Smooth muscle cell of the brain vasculature (primary cell): Measurements from ENCODE around the gene PLA2G4A.
"Not testable (repeated sequence)": the region's sequence is repeated elsewhere in the genome, so short reads cannot be mapped to it uniquely, and the experiment has no call there.

Source experiments
- DNase-seq: peaks from one replicate; pipeline ENCODE4 v3.0.0-alpha.2; 2012; ENCODE audit warnings: low read depth, low spot score

The PLA2G4A gene

DNA sequence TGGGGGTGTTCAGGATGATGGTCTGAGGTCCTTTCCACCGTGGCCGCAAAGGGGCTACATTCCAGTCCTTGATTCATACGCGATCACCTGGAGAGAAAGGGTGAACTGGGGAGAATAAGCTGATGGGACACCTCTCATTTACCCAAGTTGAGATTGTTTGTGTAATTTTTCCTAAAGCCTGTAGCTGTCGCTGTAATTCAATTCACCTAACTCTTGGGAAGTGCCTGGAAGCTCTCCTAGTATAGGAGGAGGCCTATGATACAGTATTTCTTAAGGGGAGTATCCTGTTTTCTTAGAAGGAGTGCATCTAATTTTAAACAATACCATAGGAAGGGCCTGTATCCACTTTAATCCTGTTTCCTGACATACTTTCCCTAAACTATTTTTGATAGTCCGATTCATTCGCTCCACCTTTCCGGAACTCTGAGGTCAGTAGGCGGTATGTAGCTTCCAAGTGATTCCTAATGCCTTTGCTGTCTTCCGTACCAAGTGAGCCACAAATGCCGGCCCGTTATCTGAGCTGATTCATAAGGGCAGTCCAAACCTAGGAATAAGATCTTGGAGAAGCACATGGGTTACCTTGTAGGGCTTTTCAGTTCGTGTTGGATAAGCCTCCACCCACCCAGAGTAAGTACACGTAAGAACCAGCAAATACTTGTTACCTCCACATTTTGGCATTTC lies 88.5 kb downstream of the PLA2G4A start:
- not testable (repeated sequence) for DNase-seq

DNA sequence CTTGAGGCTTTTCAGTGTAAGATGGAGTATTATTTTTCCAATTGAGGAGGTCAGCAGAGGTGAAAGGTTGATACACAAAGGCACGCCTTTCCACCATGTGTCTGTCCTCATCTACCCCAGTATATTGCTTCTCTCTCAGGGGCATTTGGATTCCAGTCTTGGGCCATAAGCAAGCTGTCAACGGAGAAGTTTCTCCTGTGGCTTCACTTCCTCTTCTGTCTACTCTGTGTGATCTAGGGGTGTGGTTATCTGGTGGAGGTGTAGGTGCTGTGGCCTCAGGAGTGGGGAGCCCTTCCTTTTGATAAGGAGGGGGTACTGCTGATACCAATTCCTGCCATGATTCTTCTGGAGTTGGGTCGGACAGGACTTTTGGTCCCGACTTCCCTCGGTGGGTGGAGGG lies 92.6 kb downstream of the PLA2G4A start:
- not testable (repeated sequence) for DNase-seq

DNA sequence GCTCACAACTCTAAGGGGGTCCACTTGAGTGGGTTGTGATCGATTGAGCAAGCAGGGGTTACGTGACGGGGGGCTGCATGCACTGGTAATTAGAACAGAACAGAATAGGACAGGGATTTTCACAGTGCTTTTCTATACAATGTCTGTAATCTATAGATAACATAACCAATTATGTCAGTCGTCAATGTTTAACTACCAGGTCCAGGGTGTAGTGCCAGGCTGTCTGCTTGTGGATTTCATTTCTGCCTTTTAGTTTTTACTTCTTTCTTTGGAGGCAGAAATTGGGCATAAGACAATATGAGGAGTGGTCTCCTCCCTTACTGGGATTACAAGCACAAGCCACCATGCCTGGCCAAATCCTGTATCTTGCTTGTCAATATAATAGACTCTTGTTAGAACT lies 94.1 kb downstream of the PLA2G4A start:
- DNase-seq: not testable (repeated sequence)

DNA sequence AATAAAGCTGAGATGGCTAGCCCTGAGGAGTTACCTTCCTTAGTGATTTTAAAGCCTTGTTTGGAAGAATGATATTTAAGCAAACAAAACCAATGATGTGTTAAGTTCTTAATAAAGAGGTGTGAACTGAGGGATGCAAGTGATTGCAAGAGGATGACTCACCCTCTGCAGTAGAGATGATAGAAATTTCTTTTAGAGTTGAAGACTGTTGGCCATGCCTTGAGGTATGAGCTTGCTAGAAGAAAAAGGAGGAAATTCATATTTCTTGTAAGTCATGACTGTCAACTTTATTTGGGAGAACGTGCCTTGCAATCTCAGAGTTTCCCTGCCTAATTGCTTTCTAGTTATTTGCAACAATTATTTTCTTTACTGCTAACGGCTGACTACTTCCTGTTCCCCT lies 94.7 kb downstream of the PLA2G4A start:
- no peak for DNase-seq

DNA sequence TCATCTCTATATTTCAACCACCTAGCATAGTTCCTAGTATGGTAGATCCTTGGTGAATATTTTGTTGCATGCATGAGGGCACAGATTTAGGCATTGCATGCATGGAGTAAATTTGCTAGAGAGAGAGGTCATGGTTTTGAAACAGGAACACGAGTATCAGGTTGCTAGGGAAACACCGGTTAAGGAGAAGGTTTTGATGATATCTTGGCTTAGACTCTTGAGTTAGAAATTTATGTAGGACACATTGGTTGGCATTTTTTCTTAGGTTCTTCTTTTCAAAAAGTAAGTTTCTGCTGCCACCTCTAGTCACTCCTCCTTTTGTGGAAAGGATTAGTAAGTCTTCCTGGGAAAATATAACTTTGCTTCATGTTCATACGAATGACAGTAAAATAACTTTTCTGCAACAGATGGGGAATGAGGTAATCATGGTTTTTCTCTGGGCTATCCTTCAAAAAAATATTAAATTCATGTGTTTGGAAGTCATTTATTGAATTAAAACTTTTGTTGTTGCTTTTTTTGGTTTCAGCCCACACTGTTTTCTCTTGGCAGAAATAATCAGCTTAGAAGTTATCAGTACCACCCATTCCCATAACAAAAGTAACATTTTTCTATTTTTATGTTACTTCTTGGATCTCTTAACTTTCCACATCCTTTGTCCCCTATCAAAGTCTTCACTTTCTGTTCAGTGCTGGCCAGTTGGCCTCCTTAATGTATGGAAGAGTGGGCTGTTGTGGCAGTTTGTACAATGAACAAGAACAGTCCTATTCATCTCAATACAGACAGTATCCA lies 97.3 kb downstream of the PLA2G4A start:
- no peak for DNase-seq

DNA sequence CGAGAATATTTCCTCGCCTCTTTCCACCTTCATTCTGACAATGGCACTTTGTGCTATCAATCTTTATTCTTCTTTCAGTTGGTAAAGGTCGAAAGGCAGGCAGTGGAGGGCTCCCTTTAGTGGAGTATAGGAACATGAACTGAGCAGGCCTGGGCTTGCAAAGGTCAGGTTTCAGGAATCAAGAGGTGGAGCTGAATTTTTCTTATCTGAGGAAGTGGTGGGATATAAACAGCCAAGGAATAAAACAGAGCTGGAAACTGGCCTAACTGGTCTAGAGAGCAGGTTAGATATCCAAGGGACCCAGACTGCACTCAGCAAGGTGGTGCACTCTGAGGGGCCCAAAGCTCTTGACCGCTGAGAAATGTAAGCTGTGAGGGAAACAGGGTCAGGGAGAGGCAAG lies 99.1 kb downstream of the PLA2G4A start:
- no peak for DNase-seq

DNA sequence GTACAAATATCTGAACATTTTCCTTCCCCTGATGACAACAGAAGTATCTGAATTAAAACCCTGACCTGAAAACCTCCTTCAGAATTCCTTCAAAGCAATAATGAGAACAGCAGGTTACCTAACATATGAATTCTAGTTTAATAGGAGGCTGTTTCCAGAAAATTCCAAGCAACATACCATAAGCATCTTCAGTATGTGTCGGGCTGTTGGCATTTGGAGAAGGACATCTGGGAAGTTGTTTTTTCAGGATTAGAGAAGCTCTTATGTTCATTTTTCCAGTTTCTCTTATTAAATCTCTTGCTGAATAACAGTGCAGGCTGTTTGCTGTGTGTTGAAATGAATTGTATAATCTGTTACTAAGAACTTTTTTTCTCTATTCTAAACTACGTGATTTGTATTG lies 101.5 kb downstream of the PLA2G4A start:
- no peak for DNase-seq

DNA sequence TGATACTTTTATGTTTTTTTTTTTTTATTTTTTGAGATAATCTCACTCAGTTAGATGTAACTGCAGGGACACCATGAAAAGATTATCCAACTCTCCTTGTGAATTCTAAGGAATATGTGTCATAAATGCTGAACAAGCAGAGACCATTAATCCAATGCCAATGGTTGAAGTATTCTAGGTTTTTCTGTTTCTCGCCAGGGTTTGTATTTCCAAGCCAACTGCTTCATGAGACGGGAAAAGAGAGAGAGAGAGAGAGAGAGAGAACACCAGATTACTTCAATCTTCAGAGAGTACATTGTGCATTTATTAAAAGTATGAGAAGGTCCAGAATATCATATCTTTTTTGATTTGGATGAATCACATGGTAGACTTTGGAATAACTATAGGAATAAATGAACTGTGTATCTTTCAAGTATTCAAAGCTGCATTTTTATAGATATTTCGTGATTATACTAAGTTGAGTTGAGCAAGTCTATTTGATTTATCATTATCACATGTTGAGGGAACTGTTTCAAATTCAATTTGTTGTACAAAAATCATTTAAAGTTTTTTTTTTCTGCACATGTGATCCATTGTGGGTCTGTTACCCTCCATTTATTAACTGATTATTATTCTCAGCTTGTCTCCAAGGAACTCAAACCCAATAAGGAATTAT lies 108.4 kb downstream of the PLA2G4A start:
- DNase-seq: no peak

DNA sequence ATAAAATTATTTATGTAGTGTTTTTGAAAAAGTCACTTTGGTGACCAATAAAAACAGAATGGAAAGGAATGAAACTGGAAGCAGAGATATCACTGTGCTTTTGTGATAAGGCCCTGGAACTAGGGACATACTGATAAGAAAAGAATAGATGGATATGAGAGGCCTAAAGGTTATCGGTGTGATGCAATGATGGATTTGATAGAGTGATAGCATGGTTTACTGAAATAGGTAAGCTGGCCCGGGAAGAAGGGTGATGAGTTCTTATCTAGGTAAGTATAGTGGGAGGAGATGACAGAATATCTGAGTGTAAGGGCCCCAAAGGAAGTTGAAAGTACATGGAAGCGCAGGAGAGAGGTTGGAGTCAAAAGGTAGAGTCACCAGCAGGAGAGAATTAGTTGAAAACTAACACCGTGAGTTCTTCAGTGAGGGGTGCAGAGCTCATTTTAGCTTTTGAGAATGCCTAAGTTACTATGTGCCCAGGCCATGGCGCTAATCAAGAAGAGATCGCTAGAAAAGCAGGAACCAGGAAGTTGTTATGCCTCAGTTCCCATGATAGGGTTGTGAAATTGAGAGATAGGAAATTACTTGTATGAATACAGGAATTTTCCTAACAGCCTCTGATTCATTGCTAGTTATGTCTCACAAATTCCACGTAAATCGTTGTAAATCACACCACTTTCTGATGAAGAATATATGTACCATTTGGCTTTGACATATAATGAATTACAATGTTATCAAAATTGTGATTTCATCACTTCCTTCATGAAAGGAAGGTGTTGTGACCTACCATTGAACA lies 115.3 kb downstream of the PLA2G4A start:
- DNase-seq: no peak

DNA sequence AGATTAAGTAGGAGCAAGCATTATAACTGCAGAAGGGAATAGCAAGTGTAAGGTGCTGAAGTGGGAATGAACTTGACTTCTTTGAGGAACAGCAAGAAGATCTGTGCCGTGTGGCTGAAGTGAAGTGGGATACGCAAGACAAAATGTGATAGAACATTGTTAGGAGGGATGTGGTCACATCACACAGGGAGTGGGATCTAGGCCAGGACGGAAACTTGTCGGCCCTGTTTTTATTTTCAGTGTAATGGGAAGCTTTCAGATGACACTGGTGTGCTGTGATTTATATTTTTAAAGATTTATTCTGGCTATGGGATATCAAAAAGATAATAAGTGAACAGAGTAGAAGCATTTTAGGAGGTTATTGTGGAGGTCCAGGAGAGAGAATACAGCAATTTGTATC lies 116.4 kb downstream of the PLA2G4A start:
- DNase-seq: no peak

DNA sequence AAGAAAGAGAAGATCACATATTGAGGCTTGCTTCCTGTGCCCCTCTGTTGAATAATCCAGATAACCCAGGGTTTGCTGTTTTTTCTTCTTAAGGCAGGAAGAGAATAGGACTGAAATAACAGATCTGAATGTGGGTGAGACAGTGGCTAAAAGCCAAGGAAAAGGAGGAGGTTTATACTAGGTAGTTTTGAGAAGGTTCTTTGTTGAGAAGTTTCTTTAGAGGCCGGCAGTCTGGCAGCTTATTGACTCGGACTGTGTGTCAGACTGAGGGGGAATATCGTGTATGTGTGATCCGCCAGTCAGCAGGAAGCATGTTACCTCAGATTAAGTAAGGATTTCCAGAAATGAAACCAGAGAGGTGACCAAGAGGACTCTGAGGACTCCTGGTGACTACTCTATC lies 119.8 kb downstream of the PLA2G4A start:
- DNase-seq: no peak

DNA sequence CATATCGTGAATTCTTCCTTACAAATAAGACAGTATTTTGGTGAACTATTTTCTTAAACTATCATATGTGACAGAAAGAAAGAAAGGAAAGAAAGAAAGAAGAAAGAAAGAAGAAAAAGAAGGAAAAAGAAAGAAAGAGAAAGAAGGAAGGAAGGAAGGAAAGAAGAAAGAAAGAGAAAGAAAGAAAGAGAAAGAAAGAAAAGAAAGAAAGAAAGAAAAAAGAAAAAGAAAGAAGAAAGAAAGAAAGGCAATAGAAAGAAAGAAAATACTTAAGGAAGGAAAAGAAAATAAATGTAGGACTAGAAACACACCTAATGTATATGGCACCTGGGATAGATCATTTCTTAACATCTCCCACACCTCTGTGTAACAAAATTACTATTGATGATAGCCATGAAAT lies 120.4 kb downstream of the PLA2G4A start:
- no peak for DNase-seq

DNA sequence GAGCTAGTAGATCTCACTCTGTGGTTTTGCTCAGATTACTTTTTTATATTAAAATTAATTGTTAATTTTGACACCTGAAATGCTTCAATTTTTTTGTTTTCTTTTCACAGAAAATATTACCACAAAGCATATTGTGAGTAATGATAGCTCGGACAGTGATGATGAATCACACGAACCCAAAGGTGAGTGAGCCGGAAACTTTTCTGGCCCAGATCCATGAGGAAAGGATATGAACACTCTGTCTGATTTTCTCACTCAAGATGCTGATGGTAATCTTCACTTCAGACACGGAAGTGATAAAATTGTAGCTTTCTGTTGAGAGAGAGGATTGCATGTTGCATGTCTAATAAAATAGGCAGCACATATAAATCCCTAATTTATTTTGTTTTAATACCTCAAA lies 121.8 kb downstream of the PLA2G4A start:
- no peak for DNase-seq

DNA sequence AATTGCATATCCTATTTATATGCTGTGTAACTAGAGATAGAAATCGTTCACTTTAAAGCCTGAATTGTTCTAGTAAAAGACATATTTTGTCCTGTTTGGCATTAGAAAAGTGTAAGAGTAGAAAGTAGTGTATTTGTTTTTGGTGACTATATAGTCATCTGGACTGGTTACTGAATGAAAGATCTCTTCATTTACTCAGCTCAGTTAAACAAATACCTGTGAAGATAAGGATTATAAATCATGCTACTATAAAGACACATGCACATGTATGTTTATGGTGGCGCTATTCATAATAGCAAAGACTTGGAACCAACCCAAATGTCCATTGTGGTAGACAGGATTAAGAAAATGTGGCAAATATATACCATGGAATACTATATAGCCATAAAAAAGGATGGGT lies 125.1 kb downstream of the PLA2G4A start:
- no peak for DNase-seq

DNA sequence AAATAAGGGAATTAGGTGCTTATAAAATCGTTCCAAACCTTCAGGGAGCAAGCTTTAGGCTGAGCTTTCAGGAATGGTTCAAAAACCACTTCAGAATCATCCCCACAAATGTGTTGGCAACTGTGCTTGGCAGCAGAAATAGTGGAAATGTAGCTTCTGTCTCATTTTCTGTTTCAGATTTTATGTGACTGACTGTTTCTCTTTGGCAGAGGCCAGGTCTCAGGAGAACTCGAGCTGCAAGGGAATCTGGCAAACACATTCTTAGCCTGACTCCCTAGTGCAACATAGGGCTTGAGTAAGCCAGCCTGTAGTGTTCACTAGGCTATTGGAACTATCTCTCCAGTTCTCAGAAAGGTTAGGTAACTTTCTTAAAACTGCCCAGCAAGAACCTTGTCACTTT lies 128.6 kb downstream of the PLA2G4A start:
- no peak for DNase-seq

DNA sequence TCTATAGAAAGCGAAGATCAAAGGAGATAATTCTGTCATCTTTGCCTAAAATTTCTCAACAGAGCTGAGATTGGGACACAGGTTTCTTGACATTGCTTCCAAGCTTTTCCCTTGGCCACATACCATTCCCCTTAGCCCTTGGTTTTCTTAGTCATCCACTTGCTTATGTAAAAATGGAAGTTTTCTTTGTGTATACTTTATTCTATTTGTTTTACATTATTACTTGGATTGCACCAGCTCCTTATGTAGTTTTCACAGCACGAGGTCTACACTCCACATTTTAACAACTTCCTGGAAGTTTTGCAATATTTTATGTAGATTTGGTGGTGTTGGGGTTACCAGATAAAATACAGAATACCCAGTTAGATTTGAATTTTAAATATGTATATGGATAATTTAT lies 129.8 kb downstream of the PLA2G4A start:
- DNase-seq: no peak

DNA sequence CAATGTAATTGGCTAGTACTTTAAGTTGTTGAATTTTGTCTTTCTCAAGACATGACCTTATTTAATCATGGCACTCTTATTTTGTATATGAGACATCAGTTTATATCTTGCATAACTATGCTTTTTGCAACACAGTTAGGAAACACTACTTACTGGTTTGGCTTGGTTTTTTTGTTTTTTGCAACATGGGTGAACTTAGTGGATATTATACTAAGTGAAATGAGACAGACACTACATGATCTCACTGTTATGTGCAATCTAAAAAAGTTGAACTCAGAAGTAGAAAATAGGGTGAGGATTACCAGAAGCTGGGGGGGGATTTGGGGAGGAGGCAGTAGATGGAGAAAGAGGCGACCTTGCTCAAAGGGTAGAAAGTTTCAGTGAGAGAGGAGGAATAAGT lies 132.1 kb downstream of the PLA2G4A start:
- no peak for DNase-seq

DNA sequence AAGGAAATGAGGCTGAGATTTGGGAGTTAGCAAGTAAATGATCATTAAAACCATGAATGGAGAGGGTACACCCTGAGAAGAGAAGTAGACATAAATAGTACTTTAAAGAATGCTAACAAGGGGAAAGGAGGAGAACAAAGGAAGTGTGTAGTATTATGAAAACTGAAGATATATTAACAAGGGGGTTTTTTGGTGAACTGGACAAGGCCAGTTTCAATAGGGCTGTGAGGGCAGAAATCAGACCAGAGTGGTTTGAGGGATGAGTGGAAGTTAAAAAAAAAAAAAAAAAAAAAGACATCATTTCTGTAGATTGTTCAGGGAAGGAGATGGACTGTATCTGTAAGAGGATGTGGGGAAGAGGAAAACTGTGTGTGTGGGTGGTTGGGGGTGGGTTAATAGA lies 137.1 kb downstream of the PLA2G4A start:
- DNase-seq: no peak

DNA sequence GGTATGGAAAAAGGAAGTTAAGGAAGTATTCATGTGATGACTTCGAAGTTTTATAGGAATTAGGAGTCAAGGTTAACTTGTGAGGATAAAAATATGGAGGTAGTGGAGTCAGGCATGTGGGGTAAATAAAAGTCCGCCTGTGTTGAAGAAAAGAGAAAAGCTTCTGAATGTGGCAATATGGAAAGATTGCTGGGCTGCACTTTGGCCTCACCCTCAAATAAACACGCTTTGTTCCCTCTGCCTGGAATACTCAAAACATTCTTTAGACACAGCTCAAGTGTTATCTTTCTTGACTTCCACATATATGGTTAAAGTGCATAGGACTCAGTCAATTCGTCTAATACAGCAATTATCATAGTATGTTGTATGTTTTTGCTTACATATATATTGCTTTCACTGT lies 137.7 kb downstream of the PLA2G4A start:
- DNase-seq: no peak

DNA sequence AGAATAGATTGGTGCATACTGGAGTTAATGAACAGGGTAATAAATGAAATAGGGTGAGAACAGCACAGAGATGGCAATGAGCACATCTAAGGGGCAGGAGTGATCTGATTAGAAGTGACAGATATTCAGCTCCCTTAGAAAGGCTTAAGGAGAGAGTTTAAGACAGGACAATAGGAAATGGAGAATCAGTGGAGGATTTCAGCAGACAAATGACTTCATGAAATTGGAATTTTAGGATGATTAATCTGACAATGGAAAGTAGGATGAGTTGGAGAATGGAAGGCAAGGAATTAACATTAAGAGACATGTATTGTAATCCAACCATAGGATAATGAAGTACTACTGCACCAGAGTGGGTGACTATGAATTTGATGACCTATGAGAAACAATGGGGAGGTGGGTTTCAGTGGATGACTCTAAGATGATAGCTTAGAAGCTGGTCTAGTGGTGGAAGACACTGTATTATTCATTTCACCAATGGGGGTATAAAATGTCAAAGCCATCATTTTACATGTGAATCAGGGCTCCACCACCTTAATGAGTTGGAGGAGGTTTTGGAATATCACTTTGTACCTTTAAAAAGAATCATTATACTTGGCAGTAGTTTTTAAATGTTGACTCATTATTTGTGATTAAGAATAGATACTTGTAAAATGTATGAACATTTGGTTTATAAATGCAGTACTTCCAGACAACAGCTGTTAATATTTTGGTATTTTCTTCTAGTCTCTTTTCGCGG lies 139.1 kb downstream of the PLA2G4A start:
- DNase-seq: no peak

DNA sequence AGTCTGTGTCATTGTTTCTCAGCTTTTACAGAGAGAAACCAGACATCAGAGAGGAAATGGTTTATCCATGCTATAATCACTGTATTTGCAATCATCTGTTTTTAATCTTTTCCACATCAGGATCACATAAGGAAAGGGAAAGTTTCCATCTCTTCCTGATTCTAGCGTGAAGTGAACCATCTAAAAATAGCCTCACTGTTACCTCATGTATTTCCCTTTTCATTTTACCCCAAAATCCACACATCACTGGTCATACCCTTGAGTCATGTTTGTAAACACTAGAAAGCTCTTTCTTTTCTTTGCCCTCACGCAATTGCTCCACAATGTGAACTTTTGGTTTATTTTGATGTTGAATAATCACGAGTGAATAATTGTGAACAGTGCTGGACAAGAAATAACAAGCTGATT lies 146.0 kb downstream of the PLA2G4A start:
- no peak for DNase-seq
